Caco-2 (cell line): Measurements from ENCODE around the gene DOCK4. TPM values are rescaled to one million over a fixed set of nuclear protein-coding genes. Genes with fewer than 3 reads are reported as not detected.
A peak's percentile ranks its signal among the peaks of the same experiment; 100 is the strongest.

Source experiments
- BruUV-seq: library from RNA; stranded (reverse); fragments of 400-500 nt; replicated peaks from 2 replicates; lab custom pipeline; 2021; lab: Mats Ljungman, UMichigan
- CTCF ChIA-PET: fragments of 300-600 bp; sonication (Branson Sonifier 250); formaldehyde crosslinking; loops from one replicate; lab custom pipeline; 2022; ENCODE audit warnings: antibody characterized with exemption; lab: Charles Lee
- POLR2A ChIA-PET: fragments of 300-600 bp; sonication (Branson Sonifier 250); formaldehyde crosslinking; loops from one replicate; lab custom pipeline; 2022; ENCODE audit warnings: antibody characterized with exemption; lab: Charles Lee
- DNase-seq, 2 experiments: peaks; one replicate each; pipeline versions ENCODE4 v3.0.0 to v3.0.0-alpha.2; 2020 to 2022
- H3K27me3 ChIP-seq: replicated peaks from 2 replicates; pipeline ENCODE4 v1.6.0; 2011; ENCODE audit warnings: low read length; ENCODE audit not compliant: control insufficient read depth, insufficient read depth
- H3K36me3 ChIP-seq: 2 replicates; pipeline ENCODE4 v1.5.1; 2011; ENCODE audit warnings: low read length; ENCODE audit not compliant: control insufficient read depth, insufficient read depth
- H3K4me1 ChIP-seq: fragments of 250-450 bp; sonication (Bioruptor Pico); 2 replicates; pipeline ENCODE4 v1.5.1; 2020; ENCODE audit warnings: mild to moderate bottlenecking
- H3K4me3 ChIP-seq: 2 replicates; pipeline ENCODE4 v1.5.1; 2011; ENCODE audit warnings: low read depth, mild to moderate bottlenecking, control low read depth, low read length
- H3K9me3 ChIP-seq: fragments of 250-450 bp; sonication (Bioruptor Pico); 2 replicates; pipeline ENCODE4 v1.5.1; 2020; ENCODE audit warnings: mild to moderate bottlenecking, moderate library complexity
- H3K27ac Mint-ChIP-seq: one replicate; pipeline ENCODE4 v1.8.0; 2022; ENCODE audit warnings: mixed read lengths; ENCODE audit not compliant: unreplicated experiment
- H3K27me3 Mint-ChIP-seq: one replicate; pipeline ENCODE4 v1.8.0; 2022; ENCODE audit warnings: mixed read lengths; ENCODE audit not compliant: insufficient read depth, unreplicated experiment
- H3K36me3 Mint-ChIP-seq: one replicate; pipeline ENCODE4 v1.8.0; 2022; ENCODE audit warnings: mild to moderate bottlenecking, mixed read lengths; ENCODE audit not compliant: insufficient read depth, unreplicated experiment
- H3K4me1 Mint-ChIP-seq: one replicate; pipeline ENCODE4 v1.8.0; 2022; ENCODE audit warnings: low read depth, mixed read lengths; ENCODE audit not compliant: unreplicated experiment
- H3K4me3 Mint-ChIP-seq: one replicate; pipeline ENCODE4 v1.8.0; 2022; ENCODE audit warnings: mild to moderate bottlenecking, moderate library complexity, mixed read lengths; ENCODE audit not compliant: unreplicated experiment
- H3K9me3 Mint-ChIP-seq: one replicate; pipeline ENCODE4 v1.8.0; 2022; ENCODE audit warnings: mixed read lengths; ENCODE audit not compliant: unreplicated experiment
- intact Hi-C: fragments of 100-400 bp; cut with micrococcal nuclease; formaldehyde crosslinking; loops from one replicate; pipeline ENCODE4 v1.10.0; 2022; ENCODE audit not compliant: unreplicated experiment
- total RNA-seq: library from RNA; stranded (reverse); gene quantifications from 2 replicates; pipeline ENCODE4 v1.2.3, GENCODE V29; 2022
- TF ChIP-seq, protein P1 (sequence below), 2 experiments: fragments of 200-600 bp in 1 of 2; IDR thresholded peaks; 1 replicate in 1 of 2; 2 replicates in 1 of 2; pipeline versions ENCODE4 v1.5.1 to v1.8.0; 2011 to 2022; ENCODE audit warnings: antibody characterized with exemption in 1 of 2, control low read depth in 1 of 2, inconsistent platforms in 1 of 2, low read depth in 1 of 2, low read length in 1 of 2, mild to moderate bottlenecking in 1 of 2, moderate library complexity in 1 of 2; ENCODE audit not compliant: insufficient read depth in 1 of 2, severe bottlenecking in 1 of 2, unreplicated experiment in 1 of 2

DOCK4 gene
- total RNA-seq, 1 experiment from 2014 or later, result 2.0 TPM

DNA sequence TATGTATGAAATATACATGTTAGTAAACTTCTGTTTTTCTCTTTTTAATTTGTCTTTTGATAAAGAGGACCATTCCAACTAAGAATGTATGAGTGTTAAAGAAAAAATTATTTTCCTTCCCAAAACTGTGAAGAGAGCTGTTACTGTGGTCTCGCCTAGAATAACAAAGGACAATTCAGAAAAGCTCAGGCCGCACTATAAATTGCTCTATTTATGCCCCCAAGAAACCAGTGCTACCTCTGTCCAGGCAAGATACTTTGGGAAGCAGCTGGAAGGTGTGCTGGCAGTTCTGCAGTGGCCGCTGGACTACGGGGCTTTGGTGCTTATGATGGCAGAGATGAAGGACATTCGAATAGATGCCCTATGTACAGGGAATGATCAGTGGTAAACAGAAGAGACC, 252.1 kb downstream of the DOCK4 start:
- Mint-ChIP-seq H3K27me3 (no peaks in the 10 kb centered on the region), H3K36me3 (no peaks in the 10 kb centered on the region), H3K4me3 (no peak overlapping the region), H3K4me1 (no peaks in the 10 kb centered on the region), H3K9me3 (no peaks in the 10 kb centered on the region), H3K27ac (no peak overlapping the region)
- Histone ChIP-seq H3K36me3 (no peaks in the 10 kb centered on the region), H3K4me1 (no peaks in the 10 kb centered on the region), H3K9me3 (no peaks in the 10 kb centered on the region), H3K4me3 (no peak overlapping the region), H3K27me3 (no peaks in the 10 kb centered on the region)
- CTCF ChIA-PET, result no interaction called here
- TF ChIP-seq, protein P1, sequence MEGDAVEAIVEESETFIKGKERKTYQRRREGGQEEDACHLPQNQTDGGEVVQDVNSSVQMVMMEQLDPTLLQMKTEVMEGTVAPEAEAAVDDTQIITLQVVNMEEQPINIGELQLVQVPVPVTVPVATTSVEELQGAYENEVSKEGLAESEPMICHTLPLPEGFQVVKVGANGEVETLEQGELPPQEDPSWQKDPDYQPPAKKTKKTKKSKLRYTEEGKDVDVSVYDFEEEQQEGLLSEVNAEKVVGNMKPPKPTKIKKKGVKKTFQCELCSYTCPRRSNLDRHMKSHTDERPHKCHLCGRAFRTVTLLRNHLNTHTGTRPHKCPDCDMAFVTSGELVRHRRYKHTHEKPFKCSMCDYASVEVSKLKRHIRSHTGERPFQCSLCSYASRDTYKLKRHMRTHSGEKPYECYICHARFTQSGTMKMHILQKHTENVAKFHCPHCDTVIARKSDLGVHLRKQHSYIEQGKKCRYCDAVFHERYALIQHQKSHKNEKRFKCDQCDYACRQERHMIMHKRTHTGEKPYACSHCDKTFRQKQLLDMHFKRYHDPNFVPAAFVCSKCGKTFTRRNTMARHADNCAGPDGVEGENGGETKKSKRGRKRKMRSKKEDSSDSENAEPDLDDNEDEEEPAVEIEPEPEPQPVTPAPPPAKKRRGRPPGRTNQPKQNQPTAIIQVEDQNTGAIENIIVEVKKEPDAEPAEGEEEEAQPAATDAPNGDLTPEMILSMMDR (IDR thresholded peaks at IDR 0.05; ENCODE audit: insufficient read depth in 1 of 2, low read depth in 1 of 2, low read length in 1 of 2, severe bottlenecking in 1 of 2, unreplicated experiment in 1 of 2), result no peak
- intact Hi-C loops, result no loop called here
- DNase-seq, result no peak
- no TSS peak for BruUV-seq
- POLR2A ChIA-PET, result no interaction called here

- no peak overlapping the region for H3K27ac Mint-ChIP-seq
- TF ChIP-seq, protein P1 (IDR thresholded peaks at IDR 0.05; ENCODE audit: insufficient read depth in 1 of 2, low read depth in 1 of 2, low read length in 1 of 2, severe bottlenecking in 1 of 2, unreplicated experiment in 1 of 2), result no peak
- no peaks in the 10 kb centered on the region for H3K9me3 ChIP-seq
- no TSS peak for BruUV-seq
- H3K4me3 Mint-ChIP-seq, result no peak overlapping the region
- no peaks in the 10 kb centered on the region for H3K4me1 ChIP-seq
- CTCF ChIA-PET, result interaction anchor here (0.7 kb wide), 1 partner anchor 378 kb away, joined by 3 read pairs; no protein-coding TSS in a partner anchor
- H3K36me3 ChIP-seq, result no peaks in the 10 kb centered on the region
- H3K4me3 ChIP-seq, result no peak overlapping the region
- POLR2A ChIA-PET, result no interaction called here
- no peaks in the 10 kb centered on the region for H3K4me1 Mint-ChIP-seq
- intact Hi-C loops, result loop anchor here (1.0 kb wide), 1 partner anchor 462 kb away; no protein-coding TSS in a partner anchor
- H3K36me3 Mint-ChIP-seq, result no peaks in the 10 kb centered on the region
- no peaks in the 10 kb centered on the region for H3K27me3 Mint-ChIP-seq
- H3K27me3 ChIP-seq, result no peaks in the 10 kb centered on the region
- DNase-seq, result peak in 1 of 2 experiments; percentile 3
- H3K9me3 Mint-ChIP-seq, result no peaks in the 10 kb centered on the region
Observed at GRCh38 chr7:111953611-111954010, 252.6 kb downstream of the DOCK4 start.

DNA sequence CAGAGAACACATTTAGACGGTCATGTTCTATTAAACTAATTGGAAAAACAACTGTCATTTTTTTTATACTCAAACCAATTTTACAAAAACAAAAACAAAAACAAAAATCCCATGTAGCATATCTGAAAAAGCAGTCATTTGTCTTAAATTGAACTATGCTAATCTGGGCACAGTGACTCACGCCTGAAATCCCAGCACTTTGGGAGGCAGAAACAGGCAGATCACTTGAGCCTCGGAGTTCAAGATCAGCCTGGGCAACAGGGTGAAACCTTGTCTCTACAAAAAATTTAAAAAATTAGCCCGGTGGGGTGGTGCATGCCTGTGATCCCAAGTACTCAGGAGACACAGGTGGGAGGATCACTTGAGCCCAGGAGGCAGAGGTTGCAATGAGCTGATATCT, 253.4 kb downstream of the DOCK4 start:
- no peak overlapping the region for H3K4me3 Mint-ChIP-seq
- no peak for DNase-seq
- Histone ChIP-seq H3K36me3 (no peaks in the 10 kb centered on the region), H3K9me3 (no peaks in the 10 kb centered on the region), H3K4me3 (no peak overlapping the region), H3K27me3 (no peaks in the 10 kb centered on the region), H3K4me1 (no peaks in the 10 kb centered on the region)
- intact Hi-C loops, result loop anchor here (1.0 kb wide), 1 partner anchor 463 kb away; no protein-coding TSS in a partner anchor
- POLR2A ChIA-PET, result no interaction called here
- H3K27ac Mint-ChIP-seq, result no peak overlapping the region
- no peaks in the 10 kb centered on the region for H3K4me1 Mint-ChIP-seq
- CTCF ChIA-PET, result interaction anchor here (0.7 kb wide), 1 partner anchor 379 kb away, joined by 3 read pairs; no protein-coding TSS in a partner anchor
- no peaks in the 10 kb centered on the region for H3K9me3 Mint-ChIP-seq
- BruUV-seq, result no TSS peak
- no peaks in the 10 kb centered on the region for H3K27me3 Mint-ChIP-seq
- no peaks in the 10 kb centered on the region for H3K36me3 Mint-ChIP-seq
- TF ChIP-seq, protein P1 (IDR thresholded peaks at IDR 0.05; ENCODE audit: insufficient read depth in 1 of 2, low read depth in 1 of 2, low read length in 1 of 2, severe bottlenecking in 1 of 2, unreplicated experiment in 1 of 2), result no peak
